Right renal cortex interstitium (tissue), 3 donors: Measurements from ENCODE around the gene PRSS1. TPM values are rescaled to one million over a fixed set of nuclear protein-coding genes. Genes with fewer than 3 reads are reported as not detected.
A peak's percentile ranks its signal among the peaks of the same experiment; 100 is the strongest.
"Not testable (repeated sequence)": the region's sequence is repeated elsewhere in the genome, so short reads cannot be mapped to it uniquely, and the experiment has no call there.

Experiments
- DNase-seq, 3 donors: peaks; one replicate each; pipeline ENCODE4 v3.0.0-alpha.2; 2013; ENCODE audit warnings: low read depth in 3 of 3, low spot score in 2 of 3
- polyA plus RNA-seq, 3 donors: library from polyadenylated mRNA; unstranded; fragments of 120-200 nt; gene quantifications; one replicate each; pipeline ENCODE4 v1.2.1, GENCODE V29; 2013; ENCODE audit not compliant: insufficient read length in 3 of 3

The PRSS1 gene
- polyA plus RNA-seq, 3 donors, result 0.12 TPM; not detected in 2

DNA sequence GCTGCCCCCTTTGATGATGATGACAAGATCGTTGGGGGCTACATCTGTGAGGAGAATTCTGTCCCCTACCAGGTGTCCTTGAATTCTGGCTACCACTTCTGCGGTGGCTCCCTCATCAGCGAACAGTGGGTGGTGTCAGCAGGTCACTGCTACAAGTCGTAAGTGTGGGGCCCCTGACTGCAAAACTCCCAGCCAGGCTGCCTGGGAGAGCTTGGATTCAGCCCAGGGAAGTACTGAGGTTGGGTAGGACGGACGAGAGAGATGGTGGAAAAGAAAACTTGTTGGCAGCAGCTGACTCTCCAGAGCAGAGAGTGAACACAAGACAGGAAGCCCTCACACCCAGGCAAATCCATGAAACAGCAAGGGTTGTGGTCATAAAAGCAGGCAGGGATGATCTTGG is 22.8 kb downstream of the PRSS1 start:
- no peak for DNase-seq

DNA sequence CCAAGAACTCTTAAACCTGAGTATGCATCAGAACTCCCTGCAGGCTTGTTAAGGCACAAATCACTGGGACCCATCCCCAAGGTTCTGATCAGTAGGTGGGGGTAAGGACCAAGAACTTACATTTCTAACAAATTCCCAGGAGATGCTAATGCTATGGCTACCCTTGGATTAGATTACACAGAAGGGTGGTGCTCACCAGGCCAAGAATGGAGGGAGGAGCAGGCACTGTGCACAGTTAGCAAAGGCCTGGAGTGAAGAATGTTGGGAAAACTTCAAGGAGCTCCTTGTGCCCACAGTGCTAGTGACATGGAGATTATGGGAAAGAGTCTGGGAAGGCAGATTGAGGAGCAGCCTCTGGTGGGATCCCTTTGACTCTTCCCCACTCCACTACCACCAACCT is 23.4 kb downstream of the PRSS1 start:
- no peak for DNase-seq

DNA sequence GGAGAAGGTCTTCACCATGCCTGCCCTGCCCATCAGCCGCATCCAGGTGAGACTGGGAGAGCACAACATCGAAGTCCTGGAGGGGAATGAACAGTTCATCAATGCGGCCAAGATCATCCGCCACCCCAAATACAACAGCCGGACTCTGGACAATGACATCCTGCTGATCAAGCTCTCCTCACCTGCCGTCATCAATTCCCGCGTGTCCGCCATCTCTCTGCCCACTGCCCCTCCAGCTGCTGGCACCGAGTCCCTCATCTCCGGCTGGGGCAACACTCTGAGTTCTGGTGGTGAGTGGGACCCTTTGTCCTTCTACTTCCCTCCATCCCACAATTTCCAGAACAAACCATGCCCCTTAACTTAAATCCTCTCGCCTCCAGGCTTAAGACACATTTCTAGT is 24.0 kb downstream of the PRSS1 start:
- no peak for DNase-seq

DNA sequence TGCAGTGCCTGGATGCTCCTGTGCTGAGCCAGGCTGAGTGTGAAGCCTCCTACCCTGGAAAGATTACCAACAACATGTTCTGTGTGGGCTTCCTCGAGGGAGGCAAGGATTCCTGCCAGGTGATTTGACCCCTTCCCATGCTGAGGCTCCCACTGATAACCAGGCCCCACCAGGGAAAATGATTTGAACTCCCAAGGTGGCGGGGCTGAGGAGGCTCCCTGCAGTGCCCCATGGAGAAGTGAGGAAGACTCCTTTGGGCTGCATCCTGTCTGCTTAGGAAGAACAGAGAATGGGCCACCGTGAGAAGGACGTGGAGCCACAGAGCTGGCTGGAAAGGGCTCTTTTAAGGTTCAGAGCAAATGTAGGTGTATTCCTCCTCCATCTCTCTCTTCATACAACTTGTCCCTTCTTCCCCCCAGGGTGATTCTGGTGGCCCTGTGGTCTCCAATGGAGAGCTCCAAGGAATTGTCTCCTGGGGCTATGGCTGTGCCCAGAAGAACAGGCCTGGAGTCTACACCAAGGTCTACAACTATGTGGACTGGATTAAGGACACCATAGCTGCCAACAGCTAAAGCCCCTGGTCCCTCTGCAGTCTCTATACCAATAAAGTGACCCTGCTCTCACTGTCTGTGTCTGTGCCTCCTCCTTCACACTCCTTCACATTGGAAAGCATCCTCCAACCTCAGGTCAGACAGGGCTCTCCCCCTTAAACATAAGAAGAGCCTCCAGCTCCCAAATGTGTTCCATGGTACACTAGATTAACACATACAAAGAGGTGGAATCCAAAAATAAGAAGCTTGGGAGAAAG is 24.9 kb downstream of the PRSS1 start:
- DNase-seq, result no peak

DNA sequence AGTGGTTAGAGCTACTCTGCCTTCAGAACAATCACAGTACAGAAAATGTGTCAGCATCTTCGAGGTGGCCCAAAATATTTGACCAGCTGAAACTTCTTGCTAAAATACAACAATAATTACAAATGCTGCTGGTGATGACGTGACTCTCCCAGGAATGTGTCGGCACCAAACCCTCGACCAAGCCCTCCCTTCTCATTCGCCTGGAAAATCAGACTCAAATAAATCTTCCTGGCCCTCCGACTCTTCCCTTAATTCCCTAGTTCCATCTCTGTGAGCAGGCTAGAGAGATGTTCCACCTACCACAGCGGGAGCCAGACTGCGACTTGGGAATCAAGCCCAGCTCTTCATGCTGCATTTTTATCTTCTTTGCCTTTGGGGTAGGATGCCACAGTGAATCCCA is 25.6 kb downstream of the PRSS1 start:
- DNase-seq, result no peak

DNA sequence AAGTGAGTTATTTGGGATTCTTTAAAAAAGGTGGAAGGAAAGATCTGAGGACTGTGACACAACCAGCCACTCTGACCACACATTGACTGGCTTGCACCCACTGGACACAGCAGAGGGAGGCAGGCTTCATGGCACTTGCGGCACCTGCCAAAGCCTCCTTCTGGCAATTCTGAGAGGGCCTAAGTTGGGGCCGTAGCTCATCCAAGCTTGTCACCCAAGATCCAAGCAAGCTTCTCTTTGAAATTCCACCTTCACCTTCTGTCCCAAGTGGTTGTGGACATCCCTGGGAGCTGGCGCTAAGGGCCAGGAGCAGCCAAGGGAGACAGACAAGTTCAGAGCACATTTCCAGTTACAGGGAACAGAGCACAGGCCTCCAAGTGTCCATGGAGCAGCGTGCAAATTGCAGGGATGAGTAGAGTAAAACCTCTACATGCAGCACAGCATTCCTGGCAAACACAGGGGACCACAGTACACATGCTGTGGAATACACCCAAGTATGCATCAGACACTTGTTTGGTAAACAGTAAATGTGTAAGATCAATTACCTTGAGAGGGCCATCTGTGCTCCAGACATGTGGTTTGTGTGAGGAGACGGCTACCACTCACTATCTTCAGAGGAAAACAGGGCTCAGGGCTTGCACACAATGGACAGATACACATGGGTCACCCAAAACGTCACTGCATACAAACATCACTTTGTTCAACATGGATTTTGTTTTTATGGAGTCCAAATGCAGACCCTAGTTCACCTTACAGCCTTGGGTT is 26.3 kb downstream of the PRSS1 start:
- not testable (repeated sequence) for DNase-seq

DNA sequence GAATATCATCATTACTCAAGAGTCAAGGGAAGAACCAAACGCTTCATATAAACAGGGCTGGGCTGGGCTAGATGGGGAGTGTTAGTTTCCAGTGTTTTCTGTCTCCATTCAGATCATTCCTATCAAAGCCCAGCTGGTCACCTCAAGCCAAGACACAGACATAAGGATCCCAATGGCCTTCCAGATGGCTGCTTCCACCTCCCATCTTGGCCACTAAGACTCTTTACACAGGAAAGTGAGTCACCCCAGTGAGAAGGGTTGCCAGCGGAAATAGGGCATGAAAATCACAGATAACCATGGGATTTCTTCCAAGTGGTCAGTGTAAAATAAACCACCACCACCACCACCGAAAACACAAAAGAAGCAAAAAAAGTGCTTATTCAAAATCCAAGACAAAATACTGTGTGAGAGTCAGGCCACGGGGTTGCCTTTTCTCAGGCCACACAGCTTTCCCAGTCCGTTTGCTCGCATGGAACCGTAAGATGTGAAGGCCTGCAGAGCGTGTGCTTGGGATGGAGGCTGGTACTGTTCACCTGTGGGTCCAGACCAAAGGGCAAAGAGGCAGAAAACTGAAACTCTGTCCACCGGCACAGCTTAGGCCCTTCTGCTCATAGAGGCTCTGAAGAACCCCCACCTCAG is 27.1 kb downstream of the PRSS1 start:
- DNase-seq, result no peak

DNA sequence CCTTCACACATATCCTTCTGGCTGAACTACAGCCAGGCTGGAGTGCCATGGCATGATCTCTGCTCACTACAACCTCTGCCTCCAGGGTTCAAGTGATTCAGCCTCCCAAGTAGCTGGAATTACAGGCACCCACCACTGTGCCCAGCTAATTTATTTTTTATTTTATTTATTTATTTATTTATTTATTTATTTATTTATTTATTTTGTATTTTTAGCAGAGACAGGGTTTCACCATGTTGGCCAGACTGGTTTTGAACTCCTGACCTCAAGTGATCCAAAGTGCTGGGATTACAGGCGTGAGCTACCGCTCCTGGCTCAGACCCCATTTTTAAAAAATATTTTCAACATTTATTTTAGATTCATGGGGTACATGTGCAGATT is 27.6 kb downstream of the PRSS1 start:
- DNase-seq, result not testable (repeated sequence)

DNA sequence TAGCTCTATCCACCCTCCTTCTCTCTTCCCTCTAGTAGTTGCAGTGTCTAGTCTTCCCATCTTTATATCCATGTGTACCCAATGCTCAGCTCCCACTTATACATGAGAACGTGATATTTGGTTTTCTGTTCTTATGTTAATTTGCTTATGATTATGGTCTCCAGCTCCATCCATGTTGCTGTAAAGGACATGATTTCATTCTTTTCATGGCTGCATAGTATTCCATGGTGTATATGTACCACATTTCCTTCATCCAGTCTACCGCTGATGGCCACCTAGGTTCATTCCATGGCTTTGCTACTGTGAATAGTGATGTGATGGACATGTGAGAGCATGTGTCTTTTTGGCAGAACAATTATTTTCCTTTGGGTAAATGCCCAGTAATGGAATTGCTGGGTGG is 28.0 kb downstream of the PRSS1 start:
- no peak for DNase-seq

DNA sequence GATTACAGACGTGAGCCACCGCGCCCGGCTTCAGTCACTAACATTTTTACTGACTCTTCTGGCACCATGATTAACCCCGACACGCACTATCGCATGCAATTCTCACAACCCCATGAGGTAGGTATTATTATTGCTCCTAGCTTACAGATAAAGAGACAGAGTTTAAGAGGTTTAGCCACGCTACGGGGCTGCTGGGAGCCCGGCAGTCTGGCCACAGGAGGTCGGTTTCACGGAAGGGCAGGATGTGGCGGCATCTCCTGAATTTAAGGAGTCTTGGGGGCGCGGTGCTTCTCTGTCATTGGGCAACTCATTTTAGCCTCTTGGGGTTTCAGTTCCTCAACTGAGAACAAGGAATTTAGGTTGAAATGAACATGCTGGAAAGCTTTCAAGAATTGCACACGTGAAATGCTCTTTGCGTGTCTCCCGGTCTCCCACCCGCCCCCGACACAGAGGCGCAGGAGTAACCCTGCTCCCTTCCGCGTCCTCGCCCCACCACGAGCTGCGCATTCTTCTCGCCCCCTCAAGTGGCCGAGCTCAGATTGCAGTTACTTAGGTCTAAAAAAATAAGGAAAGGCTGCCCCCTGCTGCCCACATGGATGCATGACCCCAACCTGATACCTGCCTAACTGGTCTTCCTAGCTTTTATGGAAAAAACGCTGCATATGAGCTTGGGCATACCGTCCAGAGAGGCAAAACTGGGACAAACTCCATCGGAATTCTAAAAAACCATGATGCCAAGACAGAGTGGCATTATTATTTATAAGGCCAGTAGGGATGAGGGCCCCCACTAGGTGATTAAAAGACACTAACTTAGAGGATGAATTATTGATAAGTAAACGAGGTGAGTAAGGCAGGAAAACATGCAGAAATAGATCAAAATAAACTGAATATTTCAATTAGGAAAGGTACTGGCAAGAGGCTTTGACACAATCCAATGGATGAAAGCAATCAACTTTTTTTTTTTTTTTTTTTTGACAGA is 33.9 kb downstream of the PRSS1 start:
- peak; percentile 72 to 83 (median 82) for DNase-seq

DNA sequence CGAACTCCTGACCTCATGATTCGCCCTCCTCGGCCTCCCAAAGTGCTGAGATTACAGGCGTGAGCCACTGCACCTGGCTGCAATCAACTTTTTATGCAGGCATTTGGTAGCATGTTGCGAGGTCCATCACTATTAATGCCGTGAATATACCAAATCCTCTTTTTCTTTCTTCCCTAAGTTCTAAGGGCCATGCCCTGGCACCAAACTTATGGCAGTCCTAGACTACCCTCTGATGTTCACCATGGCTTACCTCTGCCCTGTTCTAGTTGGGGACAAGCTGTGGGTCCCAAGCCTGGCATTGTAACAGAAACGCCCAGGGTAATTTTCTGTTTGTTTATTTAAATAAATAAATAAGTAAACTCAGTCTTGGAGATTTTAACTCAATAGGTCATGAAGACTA is 34.8 kb downstream of the PRSS1 start:
- no peak for DNase-seq

DNA sequence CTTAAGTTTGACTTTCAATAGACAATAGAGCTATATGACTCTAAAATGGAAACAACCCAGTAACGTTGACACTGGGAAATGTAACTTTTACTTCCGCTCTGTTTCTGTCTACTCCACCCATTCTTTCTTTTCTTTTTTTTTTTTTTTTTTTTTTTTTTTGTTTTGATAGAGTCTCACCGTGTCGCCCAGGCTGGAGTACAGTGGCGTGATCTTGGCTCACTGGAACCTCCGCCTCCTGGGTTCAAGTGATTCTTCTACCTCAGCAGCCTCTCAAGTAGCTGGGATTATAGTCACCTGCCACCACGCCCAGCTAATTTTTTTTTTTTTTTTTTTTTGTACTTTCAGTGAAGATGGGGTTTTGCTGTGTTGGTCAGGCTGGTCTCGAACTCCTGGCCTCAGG is 35.4 kb downstream of the PRSS1 start:
- DNase-seq, result no peak

DNA sequence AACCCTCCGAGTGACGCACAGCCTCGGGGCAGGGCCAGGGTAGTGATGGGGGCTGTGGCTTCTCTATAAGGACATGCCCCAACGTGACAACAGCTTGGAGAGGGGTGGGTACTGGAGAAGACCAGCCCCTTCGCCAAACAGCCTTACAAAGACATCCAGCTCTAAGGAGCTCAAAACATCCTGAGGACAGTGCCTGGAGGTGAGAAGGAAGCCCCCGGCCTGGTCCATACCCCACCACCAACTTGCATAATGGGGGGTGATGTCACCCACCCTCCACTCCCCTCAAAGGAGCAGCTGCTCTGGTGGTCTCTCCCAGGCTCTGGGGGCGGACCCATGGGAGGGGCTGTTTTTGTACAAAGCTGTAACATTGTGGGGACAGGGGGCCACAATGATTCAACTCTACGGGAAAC is 36.6 kb downstream of the PRSS1 start:
- no peak for DNase-seq

DNA sequence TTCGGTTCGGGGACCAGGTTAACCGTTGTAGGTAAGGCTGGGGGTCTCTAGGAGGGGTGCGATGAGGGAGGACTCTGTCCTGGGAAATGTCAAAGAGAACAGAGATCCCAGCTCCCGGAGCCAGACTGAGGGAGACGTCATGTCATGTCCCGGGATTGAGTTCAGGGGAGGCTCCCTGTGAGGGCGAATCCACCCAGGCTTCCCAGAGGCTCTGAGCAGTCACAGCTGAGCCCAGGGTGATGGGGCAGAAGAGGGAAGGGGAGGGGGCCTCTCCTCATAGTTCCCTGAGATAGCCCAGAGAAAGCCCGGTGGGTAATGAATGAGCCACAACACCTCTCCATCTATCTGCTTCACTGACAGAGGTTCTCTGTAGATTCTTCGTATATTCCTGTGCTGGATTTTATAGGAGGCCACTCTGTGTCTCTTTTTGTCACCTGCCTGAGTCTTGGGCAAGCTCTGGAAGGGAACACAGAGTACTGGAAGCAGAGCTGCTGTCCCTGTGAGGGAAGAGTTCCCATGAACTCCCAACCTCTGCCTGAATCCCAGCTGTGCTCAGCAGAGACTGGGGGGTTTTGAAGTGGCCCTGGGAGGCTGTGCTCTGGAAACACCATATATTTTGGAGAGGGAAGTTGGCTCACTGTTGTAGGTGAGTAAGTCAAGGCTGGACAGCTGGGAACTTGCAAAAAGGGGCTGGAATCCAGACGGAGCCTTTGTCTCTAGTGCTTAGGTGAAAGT is 37.9 kb downstream of the PRSS1 start:
- no peak for DNase-seq

DNA sequence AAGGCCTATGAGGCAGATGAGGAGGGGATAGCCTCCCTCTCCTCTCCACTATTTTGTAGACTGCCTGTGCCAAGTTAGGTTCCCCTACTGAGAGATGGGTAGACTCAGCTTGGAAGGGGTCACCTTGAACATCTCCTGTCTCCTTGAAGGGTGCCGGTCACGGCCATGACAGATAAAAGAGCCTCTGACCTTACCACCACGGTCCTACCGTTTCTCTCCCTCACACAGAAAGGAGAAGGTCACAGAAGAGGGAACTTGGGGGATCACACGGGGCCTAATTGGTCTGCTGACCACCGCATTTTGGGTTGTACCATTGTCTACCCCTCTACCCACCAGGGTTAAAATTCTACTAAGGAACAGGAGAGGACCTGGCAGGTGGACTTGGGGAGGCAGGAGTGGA is 38.5 kb downstream of the PRSS1 start:
- DNase-seq, result no peak

DNA sequence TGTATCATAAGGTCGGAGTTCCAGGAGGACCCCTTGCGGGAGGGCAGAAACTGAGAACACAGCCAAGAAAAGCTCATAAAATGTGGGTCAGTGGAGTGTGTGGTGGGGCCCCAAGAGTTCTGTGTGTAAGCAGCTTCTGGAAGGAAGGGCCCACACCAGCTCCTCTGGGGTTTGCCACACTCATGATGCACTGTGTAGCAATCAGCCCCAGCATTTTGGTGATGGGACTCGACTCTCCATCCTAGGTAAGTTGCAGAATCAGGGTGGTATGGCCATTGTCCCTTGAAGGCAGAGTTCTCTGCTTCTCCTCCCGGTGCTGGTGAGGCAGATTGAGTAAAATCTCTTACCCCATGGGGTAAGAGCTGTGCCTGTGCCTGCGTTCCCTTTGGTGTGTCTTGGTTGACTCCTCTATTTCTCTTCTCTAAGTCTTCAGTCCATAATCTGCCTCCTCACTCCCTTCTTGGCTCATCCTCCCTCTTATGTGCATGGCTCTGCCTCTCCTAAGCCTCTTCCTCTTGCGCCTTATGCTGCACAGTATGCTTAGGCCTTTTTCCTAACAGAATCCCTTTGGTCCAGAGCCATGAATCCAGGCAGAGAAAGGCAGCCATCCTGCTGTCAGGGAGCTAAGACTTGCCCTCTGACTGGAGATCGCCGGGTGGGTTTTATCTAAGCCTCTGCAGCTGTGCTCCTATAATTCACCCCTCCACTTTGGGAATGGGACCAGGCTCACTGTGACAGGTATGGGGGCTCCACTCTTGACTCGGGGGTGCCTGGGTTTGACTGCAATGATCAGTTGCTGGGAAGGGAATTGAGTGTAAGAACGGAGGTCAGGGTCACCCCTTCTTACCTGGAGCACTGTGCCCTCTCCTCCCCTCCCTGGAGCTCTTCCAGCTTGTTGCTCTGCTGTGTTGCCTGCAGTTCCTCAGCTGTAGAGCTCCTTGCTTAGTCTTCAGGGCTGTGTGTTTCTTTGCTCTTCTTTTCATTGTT is 39.3 kb downstream of the PRSS1 start:
- no peak for DNase-seq

DNA sequence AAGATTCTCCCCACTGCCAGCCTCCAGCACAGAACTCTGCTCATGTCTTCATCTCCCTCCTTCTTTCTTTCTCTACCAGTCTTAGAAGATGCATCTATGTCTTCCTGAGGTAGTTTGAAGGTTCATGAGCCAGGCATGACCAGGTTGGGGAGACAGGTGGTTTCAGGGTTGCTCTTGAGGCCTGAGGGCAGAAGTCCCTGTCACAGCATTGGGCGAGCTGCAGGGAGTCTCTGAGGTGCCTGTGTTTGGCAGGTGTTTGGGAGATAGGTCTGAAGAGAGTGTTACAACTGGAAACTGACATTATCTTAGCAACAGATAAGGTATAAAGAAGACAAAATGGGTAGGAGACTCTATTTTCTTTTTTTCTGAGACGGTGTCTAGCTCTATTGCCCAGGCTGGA is 40.2 kb downstream of the PRSS1 start:
- no peak for DNase-seq

DNA sequence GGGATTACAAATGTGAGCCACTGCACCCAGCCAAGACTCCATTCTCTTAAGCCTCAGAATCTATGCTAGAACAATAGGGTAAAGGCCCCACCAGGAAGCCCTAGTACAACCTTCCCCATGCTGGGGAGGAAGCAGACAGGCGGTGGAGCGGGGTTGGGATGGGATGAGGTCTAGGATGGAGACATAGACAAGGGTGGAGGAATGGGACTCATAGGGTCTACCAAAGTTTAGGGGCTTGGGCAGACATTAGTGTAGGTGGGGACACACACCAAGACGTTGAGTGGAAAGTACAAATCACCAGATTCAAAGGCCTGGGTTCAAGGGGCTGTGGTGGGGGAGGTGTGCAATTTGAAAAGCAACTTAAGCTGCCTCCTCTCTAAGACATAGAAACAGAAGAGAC is 40.8 kb downstream of the PRSS1 start:
- no peak for DNase-seq

DNA sequence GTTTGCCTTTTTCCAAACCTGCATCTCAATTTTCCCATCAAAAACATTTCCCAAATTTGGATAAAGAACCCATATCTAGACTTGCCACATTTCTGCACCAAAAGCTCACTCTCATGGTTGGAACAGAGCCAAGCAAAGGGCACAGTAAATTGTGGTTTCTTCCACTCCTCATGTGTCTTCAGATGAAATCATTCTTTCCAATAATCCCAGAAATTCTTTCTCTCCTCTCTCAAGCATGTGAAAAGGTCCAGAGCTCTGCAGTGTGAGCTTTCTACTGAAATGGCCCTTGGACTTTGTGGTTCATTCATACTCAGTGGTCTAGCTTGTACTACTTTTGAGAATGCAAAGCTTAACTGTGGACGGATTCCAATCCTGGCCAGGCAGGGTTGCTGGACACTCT is 41.3 kb downstream of the PRSS1 start:
- no peak for DNase-seq
